HL-60/S4 treated with retinoic acid at 250 ng/mL for 4 days and 3 days (cell line): ENCODE measurements around the gene CCNE1.

ENCODE experiments used
- in situ Hi-C: fragments of 300-500 bp; cut with MboI; formaldehyde crosslinking; loops from 2 replicates; pipeline ENCODE4 v1.7.0; 2022; ENCODE audit warnings: low sequenced_read_pairs

The CCNE1 gene

DNA sequence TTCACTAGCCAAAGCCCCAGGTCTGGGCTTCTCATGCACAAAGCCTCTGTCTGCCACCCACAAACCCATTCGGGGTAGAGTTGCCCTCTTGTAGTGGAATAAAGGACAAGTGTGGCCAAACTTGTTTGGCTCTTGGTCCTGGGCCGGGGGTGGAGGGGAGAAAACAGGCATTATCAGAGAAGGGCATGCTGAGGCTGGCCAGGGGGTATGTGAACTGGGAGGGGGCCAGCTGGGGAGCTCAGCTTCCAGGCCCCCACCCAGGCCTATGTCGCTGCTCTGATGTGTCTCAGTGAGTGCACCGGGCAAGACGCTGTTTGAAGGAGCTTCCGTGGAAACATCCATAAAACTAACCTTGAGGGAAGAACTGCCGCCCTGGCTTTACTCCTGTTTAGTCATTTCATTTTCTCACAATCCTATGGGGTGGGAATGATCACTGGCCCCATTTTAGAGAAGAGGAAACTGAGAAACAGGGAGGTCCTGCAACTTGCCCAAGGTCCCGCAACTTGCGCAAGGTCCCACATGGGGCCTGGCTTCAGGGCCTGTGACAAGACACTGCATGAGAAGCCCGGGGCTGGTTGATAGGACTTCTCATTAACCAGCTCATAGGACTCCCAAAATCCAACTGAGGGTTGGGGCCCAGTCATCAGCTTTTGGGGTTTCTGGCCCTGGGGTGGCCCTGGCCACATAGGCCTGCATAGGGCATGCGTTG lies 30.8 kb downstream of the CCNE1 start:
- in situ Hi-C loops, result no loop called here

DNA sequence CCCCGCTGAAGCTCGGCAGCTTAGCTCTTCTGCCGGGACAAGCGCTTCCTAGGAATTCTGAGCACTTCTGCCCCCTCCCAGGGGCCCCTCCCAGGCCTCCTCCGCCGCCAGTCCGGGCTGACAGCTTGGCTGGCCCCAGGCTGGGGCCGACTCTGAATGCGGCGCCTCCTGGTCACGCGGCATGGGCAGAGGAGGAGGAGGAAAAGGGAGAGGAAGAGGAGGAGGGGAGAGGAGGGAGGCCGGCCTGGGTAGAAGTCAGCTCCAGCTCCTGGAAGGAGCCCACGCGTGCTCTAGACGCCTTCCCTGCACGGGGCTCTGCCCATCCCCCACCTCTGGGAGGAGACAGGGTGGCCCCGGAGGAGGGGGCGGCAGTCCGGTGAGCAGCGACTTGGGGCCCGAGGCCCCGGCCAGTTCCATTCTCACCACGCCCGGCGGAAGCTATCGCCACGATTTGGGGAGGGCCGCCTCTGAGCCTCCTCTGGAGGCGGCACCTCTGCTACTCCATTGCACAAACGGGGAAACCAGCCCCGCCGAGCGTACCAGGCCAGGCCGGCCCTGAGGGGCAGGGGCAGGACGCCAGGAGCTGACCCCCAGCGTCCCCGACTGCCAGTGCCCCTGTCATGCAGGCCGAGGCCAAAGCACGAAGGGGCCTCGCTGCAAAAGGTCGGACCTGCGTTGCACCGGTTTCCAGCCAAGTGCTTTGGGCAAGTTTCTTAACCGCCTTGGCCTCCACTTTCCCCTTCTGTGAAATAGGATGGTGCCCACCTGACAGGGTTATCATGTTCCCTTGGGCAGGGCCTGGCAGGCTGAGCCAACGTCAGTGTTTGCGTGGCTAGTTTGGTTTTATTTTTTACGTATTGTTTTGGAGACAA lies 31.6 kb downstream of the CCNE1 start:
- in situ Hi-C loops, result no loop called here

DNA sequence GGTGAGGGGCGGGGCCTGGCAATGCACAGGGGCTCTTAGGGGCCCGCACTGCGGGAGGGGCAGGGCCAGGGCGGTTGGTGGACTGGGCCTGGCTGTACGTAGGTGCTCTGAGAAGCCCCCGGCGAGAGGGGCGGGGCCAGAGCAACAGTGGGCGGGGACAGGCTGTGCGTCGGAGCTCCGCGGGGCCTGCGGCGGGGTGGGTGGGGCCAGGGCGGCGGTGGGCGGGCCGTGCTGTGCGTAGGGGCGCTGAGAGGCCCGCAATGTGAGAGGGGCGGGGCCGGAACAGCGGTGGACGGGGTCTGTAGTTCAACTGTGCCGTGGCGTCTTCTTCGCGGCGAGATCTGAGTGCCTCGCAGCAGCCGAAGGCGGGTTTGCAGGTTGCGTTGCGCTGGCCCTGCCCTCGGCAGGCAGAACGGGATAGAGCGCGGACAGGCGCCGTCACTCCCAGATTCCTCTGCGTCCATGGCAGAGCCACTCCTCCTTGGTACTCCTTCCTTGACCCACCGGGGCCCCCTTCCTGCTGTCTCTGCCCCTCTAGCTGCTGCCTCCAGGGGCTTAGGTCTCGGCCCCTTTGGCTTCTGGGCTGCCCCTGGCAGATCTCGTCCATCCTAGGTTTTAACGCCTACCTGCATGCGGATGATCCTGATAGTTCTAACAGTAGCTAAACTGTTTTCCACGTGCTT lies 33.2 kb downstream of the CCNE1 start:
- in situ Hi-C loops, result no loop called here

DNA sequence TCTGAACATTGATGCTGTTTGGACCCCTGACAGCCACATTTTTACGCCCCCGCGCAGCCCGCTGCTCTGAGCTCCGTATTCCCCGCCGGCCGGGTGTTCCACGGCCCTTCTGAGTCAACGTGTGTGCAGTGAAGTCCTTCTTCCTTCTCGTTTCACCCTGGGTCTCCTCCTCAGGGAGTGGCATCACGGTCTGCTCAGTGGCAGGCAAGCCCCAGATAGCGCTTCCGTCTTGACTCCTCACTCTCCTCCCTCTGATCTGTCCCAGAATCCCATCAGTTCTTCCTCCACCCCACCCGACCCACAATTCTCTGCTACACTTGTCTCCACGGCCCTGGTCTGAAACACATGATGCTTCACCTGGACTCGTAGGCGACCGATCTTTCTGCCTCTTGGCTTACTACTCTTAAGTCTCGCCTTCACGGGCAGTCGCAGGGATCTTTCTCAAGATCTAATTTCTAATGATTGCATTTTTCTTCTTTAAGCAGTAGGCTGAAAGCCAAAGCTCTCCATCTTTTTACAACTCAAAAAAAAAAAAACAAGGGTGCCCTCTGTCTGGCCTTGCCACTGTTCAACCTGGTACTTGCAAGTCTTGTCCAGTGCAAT lies 33.9 kb downstream of the CCNE1 start:
- in situ Hi-C loops, result no loop called here

DNA sequence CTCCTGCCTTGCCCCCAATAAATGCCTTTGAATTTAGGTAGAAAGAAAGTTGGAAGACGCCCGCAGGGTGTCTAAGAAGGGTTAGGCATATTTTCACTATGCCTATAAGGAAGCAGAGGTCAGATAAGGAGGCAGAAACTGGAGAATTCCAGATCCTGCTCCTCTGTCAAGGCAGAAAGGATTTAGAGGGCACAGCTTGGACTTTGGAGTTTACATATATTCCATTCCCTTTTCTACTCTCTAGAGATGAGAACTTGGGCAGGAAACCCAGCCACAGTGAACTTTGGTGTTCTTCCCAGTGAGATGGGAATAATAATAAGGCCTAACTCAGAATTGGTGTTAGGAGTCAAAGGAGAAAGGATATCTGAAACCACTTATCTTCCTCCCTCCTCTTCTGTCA lies 37.4 kb downstream of the CCNE1 start:
- in situ Hi-C loops, result no loop called here

DNA sequence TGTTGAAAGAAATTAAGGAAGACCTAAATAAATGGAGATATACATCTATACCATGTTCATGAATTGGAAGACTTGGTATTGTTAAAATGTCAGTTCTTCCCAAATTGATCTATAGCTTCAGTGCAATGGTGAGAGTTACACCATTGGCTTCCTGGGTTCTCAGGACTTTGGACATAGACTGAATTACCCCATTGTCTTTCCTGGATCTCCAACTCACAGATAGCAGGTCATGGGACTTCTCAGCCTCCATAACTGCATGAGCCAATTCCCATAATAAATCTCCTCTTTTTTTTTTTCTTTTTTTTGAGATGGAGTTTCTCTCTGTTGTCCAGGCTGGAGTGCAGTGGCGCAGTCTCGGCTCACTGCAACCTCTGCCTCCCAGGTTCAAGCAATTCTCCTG lies 38.7 kb downstream of the CCNE1 start:
- in situ Hi-C loops, result no loop called here

DNA sequence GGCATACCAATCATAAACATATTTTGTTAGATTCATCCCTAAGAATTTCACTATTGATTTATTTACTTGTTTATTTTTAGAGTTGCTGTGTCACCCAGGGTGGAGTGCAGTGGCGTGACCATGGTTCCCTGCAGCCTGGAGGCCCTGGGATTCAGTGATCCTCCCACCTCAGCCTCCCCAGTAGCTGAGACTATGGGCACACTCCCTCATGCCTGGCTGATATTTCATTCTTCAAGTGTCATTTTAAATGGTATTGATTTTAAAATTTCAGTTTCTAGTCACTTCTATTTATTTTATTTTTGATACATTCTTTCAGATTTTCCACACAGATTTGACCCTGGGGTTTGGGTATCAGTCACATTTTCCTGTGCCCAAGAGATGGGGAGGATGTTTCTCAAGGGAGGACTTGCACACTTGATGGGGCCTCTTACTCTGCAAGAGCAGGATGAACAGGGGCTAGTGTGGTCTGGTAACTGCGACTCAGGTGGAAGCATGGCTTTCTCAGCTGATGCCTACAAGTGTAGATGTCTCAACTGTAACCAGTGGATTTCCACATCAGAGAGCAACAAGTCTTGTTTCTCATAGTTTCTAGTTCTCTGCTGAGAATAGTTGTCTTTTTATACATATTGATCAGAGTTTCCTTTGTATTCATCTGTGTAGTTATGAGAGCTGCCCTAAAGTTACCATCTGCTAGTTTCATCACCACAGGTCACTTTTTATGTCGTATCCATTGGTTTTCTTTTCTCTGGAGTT lies 40.2 kb downstream of the CCNE1 start:
- in situ Hi-C loops, result no loop called here

DNA sequence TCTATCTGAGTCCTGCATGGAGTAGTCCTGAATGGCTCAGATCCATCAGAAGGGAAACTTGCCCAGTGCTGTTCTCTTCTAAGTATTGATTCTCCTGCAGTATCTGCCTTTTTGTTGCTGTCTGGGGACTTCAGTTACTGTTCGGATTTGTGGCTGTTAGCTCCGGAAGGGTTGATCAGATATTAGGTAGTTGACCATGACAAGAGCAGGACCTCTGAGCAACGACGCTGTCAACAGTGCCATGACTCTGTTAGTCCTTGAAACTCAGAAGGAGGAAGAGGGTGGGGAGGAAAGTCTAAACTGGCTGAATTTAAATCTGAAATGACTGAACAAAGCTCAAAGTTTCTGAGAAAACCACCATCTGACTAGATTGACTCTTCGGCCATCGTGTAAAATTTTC lies 42.2 kb downstream of the CCNE1 start:
- in situ Hi-C loops, result no loop called here

DNA sequence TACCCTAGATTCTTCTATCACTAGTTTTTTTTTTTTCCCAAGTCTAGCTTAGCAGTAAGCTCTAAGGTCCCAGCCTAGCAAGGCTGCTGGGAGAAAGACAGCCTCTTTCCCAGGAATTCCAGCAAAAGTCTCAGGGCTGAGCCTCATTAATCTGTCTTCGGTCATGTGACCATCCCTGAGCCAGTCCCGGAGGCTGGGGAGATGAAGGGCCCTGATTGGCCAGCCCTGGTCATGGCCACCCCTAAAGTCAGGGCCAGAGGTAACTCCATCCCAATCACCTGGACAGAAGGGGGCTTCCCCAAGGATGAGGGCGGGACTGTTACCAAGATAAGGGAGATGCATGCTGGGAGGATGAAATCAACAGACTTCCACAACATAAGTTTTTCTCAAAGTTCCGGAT lies 43.3 kb downstream of the CCNE1 start:
- in situ Hi-C loops, result no loop called here

DNA sequence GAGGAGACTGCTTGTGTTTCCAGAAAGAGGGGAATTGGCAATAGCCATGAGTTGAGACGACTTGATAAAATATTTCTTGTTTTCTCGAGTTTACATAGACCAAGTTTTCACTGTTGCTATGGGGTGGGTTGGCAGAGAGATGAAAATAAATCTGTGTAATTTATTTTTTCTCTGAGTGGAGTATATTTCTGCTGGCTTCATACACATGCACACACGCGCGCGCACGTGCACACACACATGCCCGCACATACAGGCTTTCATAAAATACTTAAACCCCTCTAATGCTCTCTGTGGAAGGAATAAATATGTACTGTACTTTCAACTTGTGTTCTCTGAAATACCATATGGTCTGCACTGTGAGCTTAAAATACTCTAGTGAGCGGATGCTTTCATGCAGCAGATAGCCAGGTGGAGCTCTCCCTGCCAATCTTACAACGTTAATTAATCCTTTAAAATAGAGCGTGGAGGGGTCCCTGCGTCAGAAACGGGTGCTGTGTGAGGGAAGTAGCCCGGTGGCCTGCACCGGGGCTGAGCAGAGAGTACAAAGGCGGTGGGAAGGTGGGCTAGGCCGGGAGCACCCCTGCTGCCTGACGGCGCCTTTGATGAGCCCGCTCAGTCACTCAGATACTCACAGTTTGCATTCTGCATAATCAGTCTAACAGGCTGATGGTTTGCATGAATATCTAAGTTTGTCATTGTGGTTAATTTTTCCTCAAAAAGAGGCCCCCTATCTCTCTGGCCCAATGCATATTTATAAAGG lies 44.1 kb downstream of the CCNE1 start:
- in situ Hi-C loops, result no loop called here

DNA sequence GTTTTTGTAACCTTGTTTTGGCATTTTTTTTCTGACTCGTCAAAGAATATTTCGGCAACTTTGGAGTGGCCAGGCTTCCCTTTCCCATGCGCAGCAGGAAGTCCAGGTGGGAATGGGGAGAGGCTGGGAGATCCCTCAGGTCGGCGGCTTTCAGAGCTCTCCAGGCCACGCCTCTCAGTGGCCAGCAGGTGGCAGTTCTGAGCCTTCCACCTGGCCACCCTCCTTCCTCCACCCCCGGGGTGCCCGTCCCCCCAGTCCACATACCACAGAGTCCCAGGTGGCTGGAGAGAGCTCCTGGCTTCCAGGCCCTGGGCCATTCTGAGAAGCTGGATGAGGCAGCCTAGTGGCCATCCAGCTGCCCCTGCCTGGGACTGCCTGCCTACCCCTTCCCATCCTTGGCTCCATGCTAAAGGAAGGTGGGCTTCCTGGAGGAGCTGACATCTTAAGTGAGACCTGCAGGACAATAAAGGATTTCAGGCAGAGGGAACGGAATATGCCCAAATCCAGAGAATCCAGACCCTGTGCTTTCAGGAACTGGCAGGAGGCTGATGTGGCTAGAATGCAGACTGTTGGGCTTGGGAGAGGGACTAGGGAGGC lies 46.3 kb downstream of the CCNE1 start:
- in situ Hi-C loops, result no loop called here

DNA sequence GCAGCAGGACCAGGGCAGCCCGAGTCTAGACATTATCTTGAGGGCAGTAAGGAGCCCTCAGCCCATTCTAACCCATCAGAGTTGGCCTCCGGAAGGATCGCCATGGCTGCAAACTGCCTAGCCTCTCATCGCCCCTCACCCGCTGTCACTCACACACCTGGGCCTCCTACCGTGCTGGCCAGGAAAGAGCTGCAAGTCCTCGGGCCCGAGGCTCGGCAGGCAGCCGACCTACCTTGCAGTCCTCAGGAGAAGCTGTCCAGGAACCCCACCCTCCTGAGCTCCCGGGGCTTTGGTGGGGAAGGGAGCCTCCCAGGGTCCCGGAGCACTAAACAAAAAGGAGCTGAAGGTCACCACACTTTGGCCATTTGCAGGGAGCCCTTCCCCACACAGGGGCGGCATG lies 46.8 kb downstream of the CCNE1 start:
- in situ Hi-C loops, result no loop called here

DNA sequence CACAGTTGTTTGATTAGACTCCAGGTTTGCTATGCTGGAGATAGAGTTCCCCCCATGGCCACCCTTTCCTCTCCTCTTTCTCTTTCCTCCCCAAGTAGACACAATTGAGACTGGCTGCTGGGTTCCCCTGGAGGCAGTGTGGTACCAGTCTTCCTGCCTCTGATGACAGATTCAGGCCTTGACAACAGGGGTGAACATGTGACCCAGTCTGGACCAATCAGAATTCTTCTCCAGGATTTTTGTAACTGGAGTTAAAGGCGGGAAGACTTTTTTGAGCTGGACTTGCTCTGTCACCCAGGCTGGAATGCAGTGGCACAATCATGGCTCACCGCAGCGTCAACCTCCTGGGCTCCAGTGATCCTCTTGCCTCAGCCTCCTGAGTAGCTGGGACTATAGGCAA lies 48.7 kb downstream of the CCNE1 start:
- in situ Hi-C loops, result no loop called here

DNA sequence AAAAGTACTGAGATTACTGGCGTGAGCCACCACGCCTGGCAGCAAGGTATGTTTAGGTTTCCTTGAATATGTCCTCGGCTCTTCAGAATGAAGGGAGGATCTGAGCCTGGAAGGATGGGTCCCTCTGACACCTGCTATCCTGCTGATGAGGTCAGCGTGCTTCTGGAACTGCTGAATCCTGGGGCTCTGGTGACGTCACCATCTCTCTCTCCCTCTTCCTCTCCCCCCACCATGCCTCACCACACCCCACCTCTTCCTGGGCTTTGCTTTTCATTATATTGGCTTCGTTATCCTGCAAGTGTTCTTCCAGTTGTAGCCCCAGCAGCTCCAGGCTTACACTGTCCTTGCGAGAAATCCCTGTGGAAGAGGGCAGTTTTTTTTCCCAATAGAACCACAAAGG lies 49.8 kb downstream of the CCNE1 start:
- in situ Hi-C loops, result no loop called here

DNA sequence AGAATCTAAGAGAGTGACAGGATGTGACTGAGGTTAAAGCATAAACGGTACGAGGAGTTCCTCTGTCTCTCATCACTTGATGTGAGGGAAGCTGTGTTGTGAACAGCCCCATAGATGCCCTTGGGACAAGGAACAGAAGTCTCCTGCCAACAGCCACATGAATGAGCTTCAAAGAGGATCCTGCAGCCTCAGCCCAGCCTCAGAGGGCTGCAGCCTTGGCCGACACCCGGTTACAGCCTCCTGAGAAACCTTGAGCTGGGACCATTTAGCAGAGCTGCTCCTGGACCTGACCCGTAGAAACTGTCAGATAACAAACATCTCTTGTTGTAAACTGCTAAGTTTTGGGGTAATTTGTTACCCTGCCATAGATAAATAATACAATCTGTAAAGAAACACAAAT lies 54.2 kb downstream of the CCNE1 start:
- in situ Hi-C loops, result no loop called here

DNA sequence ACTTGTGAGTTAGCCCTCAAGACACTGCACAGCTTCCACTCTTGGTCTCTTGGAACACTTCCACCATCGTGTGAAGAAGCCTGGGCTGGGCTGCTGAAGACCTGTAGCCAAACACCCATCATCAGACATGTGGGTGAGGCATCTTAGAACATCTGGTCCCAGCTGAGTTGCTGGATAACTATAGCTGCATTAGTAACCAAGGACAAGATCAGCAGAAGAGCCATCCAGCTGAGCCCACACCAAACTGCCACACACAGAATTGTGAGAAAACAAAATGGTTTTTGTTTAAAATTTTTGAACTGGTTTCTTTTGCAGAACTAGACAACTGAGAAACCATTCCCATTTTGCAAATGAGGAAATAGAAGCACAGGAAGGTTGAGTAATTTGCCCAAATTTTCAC lies 56.2 kb downstream of the CCNE1 start:
- in situ Hi-C loops, result no loop called here

DNA sequence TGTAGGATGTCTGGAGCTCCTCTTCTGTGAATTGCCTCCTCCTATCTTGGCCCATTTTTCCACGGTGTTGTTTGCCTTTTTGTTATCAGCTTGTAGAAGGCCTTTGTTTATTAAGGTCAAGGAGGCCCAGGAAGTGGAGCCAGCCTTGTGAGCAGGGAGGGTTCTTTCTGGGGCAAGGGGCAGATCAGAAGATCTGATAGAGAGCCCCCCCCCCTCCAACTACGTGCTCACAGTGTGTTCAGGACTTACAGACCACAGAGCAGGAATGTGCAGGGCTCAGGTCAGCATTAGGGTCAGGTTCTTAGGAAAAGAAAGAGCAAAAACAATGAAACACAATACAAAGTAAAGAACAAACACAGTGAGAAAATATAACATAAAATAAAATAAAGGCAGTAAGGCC lies 59.4 kb downstream of the CCNE1 start:
- in situ Hi-C loops, result no loop called here

DNA sequence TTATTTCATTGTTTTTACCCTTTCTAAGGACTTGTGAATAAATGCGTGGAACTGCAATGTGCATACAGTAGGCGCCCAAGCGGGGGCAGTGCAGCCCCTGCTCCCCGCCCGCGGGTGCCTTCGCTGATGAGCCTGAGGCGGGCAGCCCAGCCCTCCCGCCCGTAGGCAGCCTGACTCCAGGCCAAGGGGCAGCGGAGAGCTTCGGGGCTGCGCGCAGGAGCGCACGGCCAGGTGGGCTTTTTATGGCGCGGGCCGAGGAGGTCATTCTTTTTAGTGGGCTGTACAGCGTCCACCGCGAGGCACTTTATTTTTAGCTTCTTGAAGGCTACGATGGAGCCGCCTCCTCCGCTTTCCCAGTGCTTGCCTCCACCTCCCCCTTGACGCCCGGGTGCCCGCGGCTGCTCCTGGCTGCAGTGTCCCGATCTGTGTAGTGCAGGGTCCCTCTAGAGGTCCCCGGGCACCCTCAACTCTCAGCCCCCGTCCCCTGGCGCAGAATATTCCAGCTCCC lies 60.5 kb downstream of the CCNE1 start:
- in situ Hi-C loops, result no loop called here

DNA sequence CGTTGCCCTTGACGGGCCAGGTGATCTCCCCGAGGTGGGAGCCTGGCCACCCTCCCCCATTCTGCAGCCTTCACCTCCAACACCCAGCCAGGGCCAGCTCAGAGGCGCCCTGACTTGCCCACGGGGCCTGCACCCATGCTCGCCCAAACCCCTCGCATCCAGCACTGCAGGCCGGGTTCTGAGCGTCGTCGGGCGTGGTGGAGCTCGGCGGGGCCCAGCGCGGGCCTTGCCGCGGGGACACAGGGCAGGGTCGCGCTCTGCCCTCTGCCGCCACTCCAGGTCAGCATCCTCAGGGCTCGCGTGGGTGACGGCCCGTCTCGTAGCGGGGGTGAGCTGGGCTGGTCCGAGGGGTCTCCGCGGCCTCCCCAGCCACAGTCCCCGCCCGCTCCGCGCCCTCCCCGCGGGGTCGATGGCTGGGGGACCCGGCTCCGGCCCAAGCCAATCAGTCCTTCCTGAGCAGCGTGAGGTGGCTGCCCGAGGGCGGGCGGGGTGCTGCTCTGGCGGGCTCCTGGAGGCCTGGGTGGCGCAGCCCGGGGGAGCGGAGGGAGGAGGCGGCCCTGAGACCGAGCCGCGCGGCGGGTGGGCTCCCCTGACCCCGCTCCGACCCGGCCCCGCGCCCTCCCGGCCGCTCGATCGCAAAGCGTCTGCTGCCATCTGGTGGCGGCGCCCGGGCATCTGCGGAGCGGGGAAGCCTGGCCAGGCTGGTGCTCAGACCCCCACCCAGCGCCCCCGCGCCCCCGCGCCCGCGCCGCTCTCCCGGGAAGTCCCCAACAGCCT lies 61.4 kb downstream of the CCNE1 start:
- in situ Hi-C loops, result no loop called here
